ENCODE results near the gene GNG4.

The GNG4 gene

DNA sequence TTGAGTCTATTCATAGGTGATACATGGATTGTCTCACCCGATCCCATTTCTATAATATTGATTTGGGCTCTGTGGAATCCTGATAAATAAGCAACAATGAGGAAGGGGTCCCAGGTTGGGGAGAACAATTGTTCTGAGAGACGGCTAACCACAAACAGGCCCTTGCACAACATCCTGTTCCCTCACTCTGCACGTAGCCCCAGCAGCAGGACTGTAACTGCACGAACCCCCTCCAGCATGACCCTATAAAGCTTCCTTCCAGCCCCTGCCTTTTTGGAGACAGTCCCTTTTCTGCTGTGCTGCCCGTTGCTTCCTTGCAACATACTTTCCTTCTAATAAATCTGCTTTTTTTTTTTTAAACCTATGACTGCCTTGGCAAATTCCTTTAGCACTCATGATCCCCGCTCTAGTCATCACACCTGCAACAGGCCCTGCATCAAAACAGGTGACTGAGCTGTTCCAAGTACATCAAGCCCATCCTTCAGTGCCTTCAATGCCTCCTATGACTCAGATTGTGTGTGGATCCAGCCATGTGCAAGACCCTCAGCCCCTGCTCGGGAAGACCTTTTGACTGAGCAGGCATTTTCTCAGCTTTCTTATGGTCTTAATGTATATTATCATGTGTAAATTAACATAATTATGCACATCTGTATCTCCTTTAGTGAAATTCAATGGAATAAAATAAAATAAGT lies 81.6 kb downstream of the GNG4 start:
- H3K4me3 ChIP-seq (ENCODE audit: low read depth, low read length): no peak overlapping the region
- TF ChIP-seq, protein P1, sequence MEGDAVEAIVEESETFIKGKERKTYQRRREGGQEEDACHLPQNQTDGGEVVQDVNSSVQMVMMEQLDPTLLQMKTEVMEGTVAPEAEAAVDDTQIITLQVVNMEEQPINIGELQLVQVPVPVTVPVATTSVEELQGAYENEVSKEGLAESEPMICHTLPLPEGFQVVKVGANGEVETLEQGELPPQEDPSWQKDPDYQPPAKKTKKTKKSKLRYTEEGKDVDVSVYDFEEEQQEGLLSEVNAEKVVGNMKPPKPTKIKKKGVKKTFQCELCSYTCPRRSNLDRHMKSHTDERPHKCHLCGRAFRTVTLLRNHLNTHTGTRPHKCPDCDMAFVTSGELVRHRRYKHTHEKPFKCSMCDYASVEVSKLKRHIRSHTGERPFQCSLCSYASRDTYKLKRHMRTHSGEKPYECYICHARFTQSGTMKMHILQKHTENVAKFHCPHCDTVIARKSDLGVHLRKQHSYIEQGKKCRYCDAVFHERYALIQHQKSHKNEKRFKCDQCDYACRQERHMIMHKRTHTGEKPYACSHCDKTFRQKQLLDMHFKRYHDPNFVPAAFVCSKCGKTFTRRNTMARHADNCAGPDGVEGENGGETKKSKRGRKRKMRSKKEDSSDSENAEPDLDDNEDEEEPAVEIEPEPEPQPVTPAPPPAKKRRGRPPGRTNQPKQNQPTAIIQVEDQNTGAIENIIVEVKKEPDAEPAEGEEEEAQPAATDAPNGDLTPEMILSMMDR (conservative IDR thresholded peaks at IDR 0.05; ENCODE audit: low read depth, low read length): no peak
- DNase-seq (ENCODE audit: low read depth): peak; percentile 7

DNA sequence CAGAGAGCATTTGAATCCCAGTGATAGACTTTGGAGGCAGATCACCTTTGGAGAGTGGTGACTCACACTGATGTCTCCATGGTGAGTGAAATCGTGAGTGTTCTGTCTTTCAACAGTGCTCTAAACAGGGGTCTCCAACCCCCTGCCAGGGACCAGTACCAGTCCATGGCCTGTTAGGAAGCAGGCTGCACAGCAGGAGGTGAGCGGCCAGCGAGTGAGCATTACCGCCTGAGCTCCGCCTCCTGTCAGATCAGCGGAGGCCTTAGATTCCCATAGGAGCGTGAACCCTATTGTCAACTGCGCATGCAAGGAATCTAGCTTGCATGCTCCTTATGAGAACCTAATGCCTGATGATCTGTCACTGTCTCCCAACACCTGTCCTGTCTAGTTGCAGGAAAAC lies 83.5 kb downstream of the GNG4 start:
- H3K4me3 ChIP-seq (ENCODE audit: low read depth, low read length): no peak overlapping the region
- TF ChIP-seq, protein P1 (conservative IDR thresholded peaks at IDR 0.05; ENCODE audit: low read depth, low read length): no peak
- DNase-seq (ENCODE audit: low read depth): peak; percentile 6

DNA sequence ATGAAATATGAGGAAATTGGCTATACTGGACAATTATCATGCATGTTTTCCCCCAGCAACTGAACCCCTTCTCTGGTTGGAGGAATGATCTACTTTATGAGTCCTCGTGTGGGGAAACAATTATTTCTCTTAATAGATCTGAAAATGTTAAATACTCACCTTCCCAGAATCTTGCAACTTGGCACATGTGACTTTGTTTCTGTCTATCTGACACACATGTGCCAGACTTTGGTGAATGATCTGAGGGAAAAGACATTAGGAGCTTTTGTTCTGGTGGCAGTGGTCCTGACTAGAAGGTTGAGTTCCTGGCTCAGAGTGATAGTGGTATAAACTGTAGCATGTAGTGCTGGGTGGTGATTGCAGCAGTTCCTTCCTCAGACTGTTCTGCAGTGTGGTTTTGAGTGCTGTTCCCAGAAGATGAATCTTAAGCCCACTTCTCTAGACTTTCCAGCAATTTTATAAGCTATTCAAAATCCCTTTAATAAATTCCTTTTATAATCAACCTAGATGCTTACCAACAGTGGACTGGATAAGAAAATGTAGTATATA lies 86.0 kb downstream of the GNG4 start:
- DNase-seq (ENCODE audit: low read depth): no peak
- no peak overlapping the region for H3K4me3 ChIP-seq (ENCODE audit: low read depth, low read length)
- TF ChIP-seq, protein P1 (conservative IDR thresholded peaks at IDR 0.05; ENCODE audit: low read depth, low read length): no peak

DNA sequence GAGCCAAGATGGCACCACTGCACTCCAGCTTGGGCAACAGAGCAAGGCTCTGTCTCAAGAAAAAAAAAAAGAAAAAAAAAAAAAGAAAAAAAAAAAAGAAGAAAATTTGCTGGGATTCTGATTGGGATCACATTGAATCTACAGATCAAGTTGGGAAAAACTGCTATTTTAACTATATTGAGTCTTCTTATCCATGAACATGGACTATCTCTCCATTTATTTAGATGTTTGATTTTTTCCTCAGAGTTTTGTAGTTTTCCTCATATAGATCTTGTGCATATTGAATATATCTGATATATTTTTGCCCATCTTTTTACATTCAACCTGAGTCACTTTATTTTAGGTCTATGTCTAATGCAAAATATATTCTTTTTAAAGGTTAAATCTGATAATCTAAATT lies 87.0 kb downstream of the GNG4 start:
- TF ChIP-seq, protein P1 (conservative IDR thresholded peaks at IDR 0.05; ENCODE audit: low read depth, low read length): no peak
- no peak for DNase-seq (ENCODE audit: low read depth)
- H3K4me3 ChIP-seq (ENCODE audit: low read depth, low read length): no peak overlapping the region

DNA sequence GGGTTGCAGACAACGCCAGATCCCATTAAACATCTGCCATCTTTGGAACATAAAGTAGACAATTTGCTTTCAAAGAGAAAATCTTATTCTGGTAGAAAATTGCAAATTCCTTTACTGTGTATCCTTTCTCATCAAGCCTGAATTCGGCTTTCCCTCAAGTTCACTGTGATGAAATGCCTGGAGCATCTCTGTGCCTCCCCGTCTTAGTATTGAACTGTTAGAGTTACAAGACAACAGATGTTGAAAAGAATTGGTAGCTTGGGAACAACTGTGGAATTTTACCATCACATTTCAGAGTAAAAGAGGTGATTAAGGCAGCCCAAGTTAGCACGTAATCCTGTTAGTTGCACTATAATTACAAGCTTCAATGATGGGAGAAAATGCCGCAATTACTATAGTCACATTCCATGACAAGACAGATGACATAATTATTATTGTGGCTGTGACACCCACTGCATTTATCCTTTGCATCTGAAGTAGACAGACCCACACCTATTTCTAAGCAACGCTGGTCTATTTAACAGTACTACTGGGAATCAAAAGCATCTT lies 90.9 kb downstream of the GNG4 start:
- TF ChIP-seq, protein P1 (conservative IDR thresholded peaks at IDR 0.05; ENCODE audit: low read depth, low read length): no peak
- no peak for DNase-seq (ENCODE audit: low read depth)

DNA sequence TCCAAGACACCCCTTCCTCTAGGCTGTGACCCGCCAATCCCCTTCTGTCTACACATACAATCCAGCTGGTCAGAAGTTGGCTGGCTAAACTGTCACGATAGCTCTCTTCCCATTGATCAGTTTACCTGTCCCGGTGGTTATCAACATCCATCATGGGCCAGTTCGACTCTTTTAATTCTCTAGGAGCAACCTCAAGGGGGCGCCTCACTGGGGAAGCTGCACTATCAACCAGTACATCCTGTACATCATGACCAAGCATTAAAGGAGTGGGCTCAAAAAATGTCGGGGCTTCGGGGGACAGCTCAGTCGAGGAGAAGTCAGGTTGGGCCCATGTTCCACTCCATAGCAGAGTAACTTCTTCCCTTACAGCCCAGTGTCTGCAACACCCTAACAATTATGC lies 92.1 kb downstream of the GNG4 start:
- no peak for DNase-seq (ENCODE audit: low read depth)
- TF ChIP-seq, protein P1 (conservative IDR thresholded peaks at IDR 0.05; ENCODE audit: low read depth, low read length): peak; percentile 10
- no peak overlapping the region for H3K4me3 ChIP-seq (ENCODE audit: low read depth, low read length)

More for the DNA sequence above, 90.9 kb downstream of the GNG4 start:
- no peak overlapping the region for H3K4me3 ChIP-seq (ENCODE audit: low read depth, low read length)

DNA sequence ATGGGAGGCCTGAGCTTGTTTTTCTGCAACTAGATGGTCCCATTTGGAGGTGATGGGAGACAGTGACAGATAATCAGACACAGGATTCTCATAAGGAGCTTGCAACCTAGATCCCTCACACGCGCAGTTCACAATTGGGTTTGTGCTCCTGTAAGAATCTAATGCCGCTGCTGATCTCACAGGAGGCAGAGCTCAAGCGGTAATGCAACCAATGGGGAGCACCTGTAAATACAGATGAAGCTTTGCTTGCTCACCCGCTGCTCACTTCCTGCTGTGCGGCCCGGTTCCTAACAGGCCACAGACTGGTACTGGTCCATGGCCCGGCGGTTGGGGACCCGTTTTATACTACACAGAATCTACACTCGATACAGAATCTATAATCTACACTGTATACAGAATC lies 92.8 kb downstream of the GNG4 start:
- H3K4me3 ChIP-seq (ENCODE audit: low read depth, low read length): no peak overlapping the region
- TF ChIP-seq, protein P1 (conservative IDR thresholded peaks at IDR 0.05; ENCODE audit: low read depth, low read length): no peak
- no peak for DNase-seq (ENCODE audit: low read depth)

Measured in choroid plexus epithelial cell (primary cell).